Suprapubic skin (tissue), 4 donors: ENCODE results near the gene XBP1.

Experiments used
- EP300 ChIP-seq: sonication (generic); formaldehyde crosslinking; IDR thresholded peaks from one replicate; pipeline ENCODE4 v1.6.1; 2017; ENCODE audit warnings: antibody characterized with exemption
- POLR2A ChIP-seq, 2 donors: fragments of 450-650 bp; IDR thresholded peaks; one replicate each; pipeline ENCODE4 v1.6.1; 2017; ENCODE audit warnings: antibody characterized with exemption in 2 of 2, mild to moderate bottlenecking in 2 of 2, moderate library complexity in 2 of 2
- POLR2AphosphoS5 ChIP-seq, 3 donors: sonication (generic); formaldehyde crosslinking; IDR thresholded peaks; one replicate each; pipeline ENCODE4 v1.6.1; 2017; ENCODE audit warnings: antibody characterized with exemption in 3 of 3
- TF ChIP-seq, protein P1 (sequence below), 2 donors: fragments of 200-600 bp in 1 of 2; fragments of 450-650 bp in 1 of 2; sonication (generic) in 1 of 2; IDR thresholded peaks; one replicate each; pipeline ENCODE4 v1.5.1; 2016 to 2019; ENCODE audit warnings: antibody characterized with exemption in 2 of 2, mild to moderate bottlenecking in 1 of 2, moderate library complexity in 1 of 2

DNA sequence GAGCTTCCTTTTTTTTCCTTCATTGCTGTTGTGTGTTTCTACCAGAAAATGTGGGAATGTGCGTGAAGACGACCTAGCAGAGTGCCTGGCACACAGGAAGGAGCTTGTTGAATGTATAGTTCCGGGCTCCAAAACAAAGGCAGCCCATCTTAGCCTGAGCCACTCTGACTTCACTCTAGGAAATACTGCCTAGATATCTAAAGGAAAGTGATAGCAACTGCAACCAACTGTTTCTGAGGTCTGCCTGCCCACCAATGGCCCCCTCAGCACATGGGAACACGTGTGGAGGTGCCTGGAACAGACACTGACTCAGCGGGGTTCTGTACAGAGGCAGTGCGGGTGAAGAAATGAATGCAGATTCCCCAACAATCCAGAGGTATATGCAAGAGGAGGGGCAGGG lies 14.7 kb upstream of the XBP1 start:
- TF ChIP-seq EP300 (no peak), POLR2AphosphoS5 (IDR thresholded peaks at IDR 0.05) (no peak), POLR2A (IDR thresholded peaks at IDR 0.05) (no peak)
- TF ChIP-seq, protein P1, sequence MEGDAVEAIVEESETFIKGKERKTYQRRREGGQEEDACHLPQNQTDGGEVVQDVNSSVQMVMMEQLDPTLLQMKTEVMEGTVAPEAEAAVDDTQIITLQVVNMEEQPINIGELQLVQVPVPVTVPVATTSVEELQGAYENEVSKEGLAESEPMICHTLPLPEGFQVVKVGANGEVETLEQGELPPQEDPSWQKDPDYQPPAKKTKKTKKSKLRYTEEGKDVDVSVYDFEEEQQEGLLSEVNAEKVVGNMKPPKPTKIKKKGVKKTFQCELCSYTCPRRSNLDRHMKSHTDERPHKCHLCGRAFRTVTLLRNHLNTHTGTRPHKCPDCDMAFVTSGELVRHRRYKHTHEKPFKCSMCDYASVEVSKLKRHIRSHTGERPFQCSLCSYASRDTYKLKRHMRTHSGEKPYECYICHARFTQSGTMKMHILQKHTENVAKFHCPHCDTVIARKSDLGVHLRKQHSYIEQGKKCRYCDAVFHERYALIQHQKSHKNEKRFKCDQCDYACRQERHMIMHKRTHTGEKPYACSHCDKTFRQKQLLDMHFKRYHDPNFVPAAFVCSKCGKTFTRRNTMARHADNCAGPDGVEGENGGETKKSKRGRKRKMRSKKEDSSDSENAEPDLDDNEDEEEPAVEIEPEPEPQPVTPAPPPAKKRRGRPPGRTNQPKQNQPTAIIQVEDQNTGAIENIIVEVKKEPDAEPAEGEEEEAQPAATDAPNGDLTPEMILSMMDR (IDR thresholded peaks at IDR 0.05), result no peak
